Retinal pigment epithelial cell (primary cell): ENCODE measurements around the gene MGAT5B.

Experiments
- DNase-seq: peaks from one replicate; pipeline ENCODE4 v3.0.0-alpha.2; 2010; ENCODE audit warnings: low read depth
- H3K4me3 ChIP-seq: 2 replicates; pipeline ENCODE4 v1.5.1; 2011; ENCODE audit warnings: mild to moderate bottlenecking, low read length, control low read depth, moderate library complexity
- CTCF ChIP-seq: conservative IDR thresholded peaks from 2 replicates; pipeline ENCODE4 v1.5.1; 2011; ENCODE audit warnings: low read depth, low read length, control low read depth, inconsistent platforms

The MGAT5B gene

GRCh38 chr17:76920364-76921139 lies 52.3 kb downstream of the MGAT5B start:
- no peak for DNase-seq
- H3K4me3 ChIP-seq: no peak overlapping the region
- no peak for TF ChIP-seq CTCF

- no peak for TF ChIP-seq CTCF
- no peak for DNase-seq
- H3K4me3 ChIP-seq: no peak overlapping the region
Observed at GRCh38 chr17:76921340-76922036, 53.3 kb downstream of the MGAT5B start.

- TF ChIP-seq CTCF: no peak
- no peak for DNase-seq
- H3K4me3 ChIP-seq: no peak overlapping the region
Observed at GRCh38 chr17:76922084-76922483, 53.9 kb downstream of the MGAT5B start.

GRCh38 chr17:76922967-76923366 lies 54.8 kb downstream of the MGAT5B start:
- TF ChIP-seq CTCF: no peak
- H3K4me3 ChIP-seq: no peak overlapping the region
- no peak for DNase-seq

GRCh38 chr17:76923491-76923890 lies 55.3 kb downstream of the MGAT5B start:
- no peak for DNase-seq
- no peak overlapping the region for H3K4me3 ChIP-seq
- TF ChIP-seq CTCF: no peak

- no peak for DNase-seq
- no peak overlapping the region for H3K4me3 ChIP-seq
- no peak for TF ChIP-seq CTCF
Observed at GRCh38 chr17:76924345-76925342, 56.4 kb downstream of the MGAT5B start.
